ENCODE measurements around the gene SLC36A1.
"Not testable (repeated sequence)": the region's sequence is repeated elsewhere in the genome, so short reads cannot be mapped to it uniquely, and the experiment has no call there.

The SLC36A1 gene

DNA sequence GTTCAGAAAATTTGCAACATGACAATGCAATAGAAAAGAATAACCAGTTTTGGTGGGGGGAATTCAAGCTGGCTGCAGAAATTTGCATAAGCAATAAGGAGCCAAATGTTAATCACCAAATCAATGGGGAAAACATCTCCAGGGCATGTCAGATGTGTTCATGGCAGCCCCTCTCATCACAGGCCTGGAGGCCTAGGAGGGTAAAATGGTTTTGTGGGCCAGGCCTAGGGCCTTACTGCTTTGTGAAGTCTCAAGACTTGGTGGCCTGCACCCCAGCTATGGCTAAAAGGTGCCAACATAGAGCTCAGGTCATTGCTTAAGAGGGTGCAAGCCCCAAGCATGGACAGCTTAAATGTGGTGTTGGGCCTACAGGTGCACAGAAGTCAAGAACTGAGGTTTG is 29.7 kb upstream of the SLC36A1 start:
- TF ChIP-seq, protein P1, sequence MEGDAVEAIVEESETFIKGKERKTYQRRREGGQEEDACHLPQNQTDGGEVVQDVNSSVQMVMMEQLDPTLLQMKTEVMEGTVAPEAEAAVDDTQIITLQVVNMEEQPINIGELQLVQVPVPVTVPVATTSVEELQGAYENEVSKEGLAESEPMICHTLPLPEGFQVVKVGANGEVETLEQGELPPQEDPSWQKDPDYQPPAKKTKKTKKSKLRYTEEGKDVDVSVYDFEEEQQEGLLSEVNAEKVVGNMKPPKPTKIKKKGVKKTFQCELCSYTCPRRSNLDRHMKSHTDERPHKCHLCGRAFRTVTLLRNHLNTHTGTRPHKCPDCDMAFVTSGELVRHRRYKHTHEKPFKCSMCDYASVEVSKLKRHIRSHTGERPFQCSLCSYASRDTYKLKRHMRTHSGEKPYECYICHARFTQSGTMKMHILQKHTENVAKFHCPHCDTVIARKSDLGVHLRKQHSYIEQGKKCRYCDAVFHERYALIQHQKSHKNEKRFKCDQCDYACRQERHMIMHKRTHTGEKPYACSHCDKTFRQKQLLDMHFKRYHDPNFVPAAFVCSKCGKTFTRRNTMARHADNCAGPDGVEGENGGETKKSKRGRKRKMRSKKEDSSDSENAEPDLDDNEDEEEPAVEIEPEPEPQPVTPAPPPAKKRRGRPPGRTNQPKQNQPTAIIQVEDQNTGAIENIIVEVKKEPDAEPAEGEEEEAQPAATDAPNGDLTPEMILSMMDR (IDR thresholded peaks at IDR 0.05; ENCODE audit: extremely low read depth, missing control alignments), result no peak
- DNase-seq (ENCODE audit: low spot score), result no peak

DNA sequence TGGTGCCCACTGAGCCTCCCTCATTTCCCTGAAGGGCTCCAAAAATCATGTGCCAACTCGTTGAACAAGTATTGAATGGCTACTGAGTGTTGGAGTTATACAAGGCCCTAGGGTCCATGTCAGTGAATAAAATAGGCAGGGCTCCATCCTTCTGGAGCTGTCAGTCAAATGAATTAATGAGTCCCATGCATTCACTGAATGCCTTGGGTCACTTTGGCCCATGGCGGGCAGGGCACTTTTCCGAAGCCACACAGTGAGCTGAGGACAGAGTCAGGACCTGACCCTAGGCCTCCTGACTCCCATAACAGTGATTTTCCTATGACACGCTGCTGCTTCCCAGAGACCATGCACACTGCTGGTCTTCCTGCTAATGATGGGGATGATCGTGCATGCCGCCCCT is 27.3 kb upstream of the SLC36A1 start:
- TF ChIP-seq, protein P1 (IDR thresholded peaks at IDR 0.05; ENCODE audit: extremely low read depth, missing control alignments), result no peak

DNA sequence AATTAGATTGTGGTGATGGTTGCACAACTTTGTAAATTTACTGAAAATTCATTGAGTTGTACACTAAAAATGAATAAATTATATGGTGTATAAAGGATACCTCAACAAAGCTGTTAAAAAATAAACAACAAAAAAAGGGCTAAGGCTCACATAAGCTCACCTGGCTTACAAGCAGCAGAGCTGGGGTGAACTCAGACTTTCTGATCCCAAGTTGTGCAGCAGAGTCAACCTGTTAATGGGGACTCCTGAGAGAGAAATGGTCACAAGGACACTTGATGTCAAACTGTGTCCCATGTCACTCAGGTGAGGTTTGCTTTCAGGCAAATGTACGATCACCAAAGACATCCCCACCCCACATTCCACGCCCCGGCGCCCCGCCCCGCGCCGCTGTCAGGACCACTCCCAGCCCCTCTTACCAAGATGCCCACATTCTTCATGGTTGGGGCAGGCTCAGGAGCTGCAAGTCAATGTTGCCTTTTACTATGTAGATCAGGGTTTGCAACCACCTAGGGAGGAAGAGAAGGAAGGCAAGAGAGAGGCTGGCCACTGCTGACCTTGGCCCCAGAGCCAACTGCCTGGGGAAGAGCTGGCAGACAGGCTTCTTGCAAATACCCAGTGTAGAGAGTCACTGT is 22.4 kb upstream of the SLC36A1 start:
- TF ChIP-seq, protein P1 (IDR thresholded peaks at IDR 0.05; ENCODE audit: extremely low read depth, missing control alignments), result no peak
- no peak for DNase-seq (ENCODE audit: low spot score)

More for the DNA sequence above, 27.3 kb upstream of the SLC36A1 start:
- DNase-seq (ENCODE audit: low spot score), result no peak

DNA sequence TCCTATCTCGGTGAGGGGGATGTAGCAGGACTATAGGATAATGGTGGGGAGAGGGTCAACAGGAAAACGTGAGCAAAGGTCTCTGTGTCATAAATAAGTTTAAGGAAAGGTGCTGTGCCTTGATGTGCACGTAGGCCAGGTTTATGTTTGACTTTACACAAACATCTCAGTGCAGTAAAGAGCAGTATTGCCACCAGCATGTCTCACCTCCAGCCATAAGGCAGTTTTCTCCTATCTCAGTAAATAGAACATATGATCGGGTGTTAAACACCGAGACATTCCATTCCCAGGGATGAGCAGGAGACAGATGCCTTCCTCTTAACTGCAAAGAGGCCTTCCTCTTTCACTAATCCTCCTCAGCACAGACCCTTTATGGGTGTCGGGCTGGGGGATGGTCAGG is 21.1 kb upstream of the SLC36A1 start:
- not testable (repeated sequence) for DNase-seq (ENCODE audit: low spot score)

DNA sequence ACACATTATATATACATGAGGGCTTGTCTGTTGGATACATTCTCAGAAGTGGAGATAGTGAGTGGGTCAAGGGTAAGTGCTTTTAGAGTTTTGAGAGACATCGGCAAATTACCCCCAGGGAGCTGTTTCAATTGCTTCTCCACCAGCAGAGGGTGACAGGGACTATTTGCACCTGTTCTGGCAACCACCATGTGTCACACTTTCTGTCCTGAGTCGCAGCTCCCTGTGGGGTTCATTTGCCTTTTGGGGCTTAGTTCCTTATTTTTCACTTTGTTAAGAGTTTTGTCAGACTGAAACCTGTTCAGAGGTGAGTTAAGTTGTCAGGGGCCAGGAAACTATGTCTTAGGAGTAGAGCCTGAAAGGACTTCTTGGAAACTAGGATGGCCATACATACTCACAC is 20.1 kb upstream of the SLC36A1 start:
- DNase-seq (ENCODE audit: low spot score), result peak; percentile 79
- TF ChIP-seq, protein P1 (IDR thresholded peaks at IDR 0.05; ENCODE audit: extremely low read depth, missing control alignments), result no peak

DNA sequence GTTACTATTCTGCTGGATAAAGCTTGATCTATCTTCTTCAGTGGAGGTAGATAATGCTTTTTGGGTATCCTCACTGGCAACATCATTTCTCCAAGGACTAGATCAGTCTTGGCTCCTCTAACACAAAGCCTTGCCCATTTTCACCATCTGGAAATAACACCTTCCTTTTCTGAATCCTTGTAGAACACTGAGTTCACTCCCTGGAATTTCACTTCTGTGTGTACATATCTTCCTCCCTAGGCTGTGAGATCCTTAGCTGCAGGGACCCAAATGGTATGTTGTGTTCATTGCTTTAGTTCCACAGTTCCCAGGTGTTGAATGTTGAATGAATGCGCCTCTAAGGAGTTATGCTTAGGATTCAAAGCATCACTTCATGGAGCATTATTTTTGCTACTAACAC is 16.7 kb upstream of the SLC36A1 start:
- DNase-seq (ENCODE audit: low spot score), result no peak

DNA sequence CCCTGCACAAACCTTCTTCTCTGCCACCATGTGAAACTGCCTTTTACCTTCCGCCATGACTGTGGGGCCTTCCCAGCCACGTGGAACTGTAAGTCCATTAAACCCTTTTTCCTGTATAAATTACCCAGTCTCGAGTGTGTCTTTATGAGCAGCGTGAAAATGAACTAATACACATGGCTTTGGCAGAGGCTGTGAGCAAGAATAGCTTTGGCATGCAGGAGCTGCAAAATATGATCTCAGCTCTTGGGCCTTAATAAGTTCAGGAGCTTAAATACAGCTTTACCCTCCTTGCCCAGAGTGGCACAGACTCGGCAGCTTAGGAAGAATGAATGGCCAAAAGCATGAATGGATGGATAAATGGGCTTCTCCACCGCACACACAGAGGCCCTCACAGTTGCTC is 15.7 kb upstream of the SLC36A1 start:
- no peak for DNase-seq (ENCODE audit: low spot score)
- TF ChIP-seq, protein P1 (IDR thresholded peaks at IDR 0.05; ENCODE audit: extremely low read depth, missing control alignments), result no peak

More for the DNA sequence above, 16.7 kb upstream of the SLC36A1 start:
- TF ChIP-seq, protein P1 (IDR thresholded peaks at IDR 0.05; ENCODE audit: extremely low read depth, missing control alignments), result no peak

DNA sequence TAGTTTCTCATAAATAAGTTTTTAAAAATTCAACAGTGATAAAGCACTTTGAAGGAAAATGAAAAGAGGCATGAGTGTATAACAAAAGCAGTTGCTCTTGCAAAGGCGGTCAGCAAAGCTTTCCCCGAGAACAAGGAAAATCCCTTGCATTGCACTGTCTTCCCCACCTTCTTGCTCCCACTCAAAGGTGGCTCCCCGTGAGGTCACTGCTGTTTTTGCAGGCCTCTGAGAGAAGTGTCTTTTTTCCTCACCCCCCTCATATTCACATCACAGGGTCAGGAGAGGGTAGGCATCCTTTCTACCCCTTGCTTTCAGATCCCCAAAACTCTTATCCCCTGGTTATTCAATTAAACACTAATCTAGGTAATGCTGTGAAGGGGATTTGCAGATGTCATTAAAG is 15.2 kb upstream of the SLC36A1 start:
- TF ChIP-seq, protein P1 (IDR thresholded peaks at IDR 0.05; ENCODE audit: extremely low read depth, missing control alignments), result no peak
- DNase-seq (ENCODE audit: low spot score), result no peak
